ENCODE measurements around the gene WDR62. TPM values are rescaled to one million over a fixed set of nuclear protein-coding genes. Genes with fewer than 3 reads are reported as not detected.
"Not testable (repeated sequence)": the region's sequence is repeated elsewhere in the genome, so short reads cannot be mapped to it uniquely, and the experiment has no call there.

WDR62 gene
- total RNA-seq, 3 donors from 2014 or later = 1.6 to 4.1 (median 1.9) TPM

DNA sequence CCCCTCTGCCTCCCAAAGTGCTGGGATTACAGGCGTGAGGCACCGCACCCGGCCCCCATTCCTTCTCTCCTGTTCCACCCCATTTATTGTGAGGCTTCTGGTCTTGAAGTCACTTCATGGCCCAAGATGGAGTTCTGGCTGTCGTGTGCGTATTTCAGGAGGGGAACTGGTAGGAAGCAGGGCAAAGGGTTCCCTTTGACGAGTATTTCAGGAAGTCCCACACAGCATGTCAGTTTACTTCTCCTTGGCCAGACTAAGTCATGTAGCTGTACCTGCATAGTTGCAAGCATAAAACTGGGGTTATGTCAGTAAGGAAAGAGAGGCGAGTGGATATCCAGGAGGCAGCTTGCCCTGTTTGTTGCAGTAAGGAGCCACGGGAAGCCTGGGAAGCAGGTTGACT is 10.1 kb downstream of the WDR62 start:
- intact Hi-C loops (cut with DNase I, micrococcal nuclease) = no loop called here
- H3K9me3 ChIP-seq = no peaks in the 10 kb centered on the region
- no peak overlapping the region for H3K4me3 ChIP-seq
- no peak for DNase-seq
- H3K36me3 ChIP-seq (ENCODE audit: low read depth) = no peaks in the 10 kb centered on the region
- H3K4me1 ChIP-seq (ENCODE audit: low read depth) = no peaks in the 10 kb centered on the region
- TF ChIP-seq, protein P1, sequence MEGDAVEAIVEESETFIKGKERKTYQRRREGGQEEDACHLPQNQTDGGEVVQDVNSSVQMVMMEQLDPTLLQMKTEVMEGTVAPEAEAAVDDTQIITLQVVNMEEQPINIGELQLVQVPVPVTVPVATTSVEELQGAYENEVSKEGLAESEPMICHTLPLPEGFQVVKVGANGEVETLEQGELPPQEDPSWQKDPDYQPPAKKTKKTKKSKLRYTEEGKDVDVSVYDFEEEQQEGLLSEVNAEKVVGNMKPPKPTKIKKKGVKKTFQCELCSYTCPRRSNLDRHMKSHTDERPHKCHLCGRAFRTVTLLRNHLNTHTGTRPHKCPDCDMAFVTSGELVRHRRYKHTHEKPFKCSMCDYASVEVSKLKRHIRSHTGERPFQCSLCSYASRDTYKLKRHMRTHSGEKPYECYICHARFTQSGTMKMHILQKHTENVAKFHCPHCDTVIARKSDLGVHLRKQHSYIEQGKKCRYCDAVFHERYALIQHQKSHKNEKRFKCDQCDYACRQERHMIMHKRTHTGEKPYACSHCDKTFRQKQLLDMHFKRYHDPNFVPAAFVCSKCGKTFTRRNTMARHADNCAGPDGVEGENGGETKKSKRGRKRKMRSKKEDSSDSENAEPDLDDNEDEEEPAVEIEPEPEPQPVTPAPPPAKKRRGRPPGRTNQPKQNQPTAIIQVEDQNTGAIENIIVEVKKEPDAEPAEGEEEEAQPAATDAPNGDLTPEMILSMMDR (IDR thresholded peaks at IDR 0.05) = no peak
- no peak for ATAC-seq

DNA sequence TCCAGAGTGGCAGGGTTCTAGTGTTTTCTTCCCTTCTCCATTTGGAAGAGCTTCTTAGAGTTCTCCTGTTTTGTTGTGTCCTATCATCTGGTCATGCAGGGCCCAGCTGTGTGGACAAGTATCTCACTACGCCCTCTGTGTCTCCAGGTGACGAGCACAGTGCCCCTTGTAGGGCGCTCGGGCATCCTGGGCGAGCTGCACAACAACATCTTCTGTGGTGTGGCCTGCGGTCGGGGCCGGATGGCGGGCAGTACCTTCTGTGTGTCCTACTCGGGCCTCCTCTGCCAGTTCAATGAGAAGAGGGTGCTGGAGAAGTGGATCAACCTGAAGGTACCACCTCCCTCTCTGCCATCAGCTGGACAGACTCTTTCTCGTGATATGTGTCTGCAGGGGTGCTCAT is 13.0 kb downstream of the WDR62 start:
- TF ChIP-seq, protein P1 (IDR thresholded peaks at IDR 0.05) = no peak
- ATAC-seq = no peak
- Histone ChIP-seq H3K36me3 (ENCODE audit: low read depth) (no peaks in the 10 kb centered on the region), H3K9me3 (no peaks in the 10 kb centered on the region), H3K4me3 (no peak overlapping the region), H3K4me1 (ENCODE audit: low read depth) (no peaks in the 10 kb centered on the region)
- no peak for DNase-seq
- intact Hi-C loops (cut with DNase I, micrococcal nuclease) = no loop called here

DNA sequence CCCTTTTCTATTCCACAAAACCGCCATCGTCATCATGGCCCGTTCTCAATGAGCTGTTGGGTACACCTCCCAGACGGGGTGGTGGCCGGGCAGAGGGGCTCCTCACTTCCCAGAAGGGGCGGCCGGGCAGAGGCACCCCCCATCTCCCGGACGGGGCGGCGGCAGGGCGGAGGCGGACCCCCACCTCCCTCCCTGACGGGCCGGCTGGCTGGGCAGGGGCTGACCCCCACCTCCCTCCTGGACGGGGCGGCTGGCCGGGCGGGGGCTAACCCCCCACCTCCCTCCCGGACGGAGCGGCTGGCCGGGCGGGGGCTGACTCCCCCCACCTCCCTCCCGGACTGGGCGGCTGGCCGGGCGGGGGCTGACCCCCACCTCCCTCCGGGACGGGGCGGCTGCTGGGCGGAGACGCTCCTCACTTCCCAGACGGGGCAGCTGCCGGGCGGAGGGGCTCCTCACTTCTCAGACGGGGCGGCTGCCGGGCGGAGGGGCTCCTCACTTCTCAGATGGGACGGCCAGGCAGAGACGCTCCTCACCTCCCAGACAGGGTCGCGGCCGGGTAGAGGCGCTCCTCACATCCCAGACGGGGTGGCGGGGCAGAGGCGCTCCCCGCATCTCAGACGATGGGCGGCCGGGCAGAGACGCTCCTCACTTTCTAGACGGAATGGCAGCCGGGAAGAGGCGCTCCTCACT is 14.3 kb downstream of the WDR62 start:
- H3K4me3 ChIP-seq; H3K4me1 ChIP-seq (ENCODE audit: low read depth); H3K36me3 ChIP-seq (ENCODE audit: low read depth); ATAC-seq; intact Hi-C loops (cut with DNase I, micrococcal nuclease); H3K9me3 ChIP-seq; DNase-seq: not testable (repeated sequence)

DNA sequence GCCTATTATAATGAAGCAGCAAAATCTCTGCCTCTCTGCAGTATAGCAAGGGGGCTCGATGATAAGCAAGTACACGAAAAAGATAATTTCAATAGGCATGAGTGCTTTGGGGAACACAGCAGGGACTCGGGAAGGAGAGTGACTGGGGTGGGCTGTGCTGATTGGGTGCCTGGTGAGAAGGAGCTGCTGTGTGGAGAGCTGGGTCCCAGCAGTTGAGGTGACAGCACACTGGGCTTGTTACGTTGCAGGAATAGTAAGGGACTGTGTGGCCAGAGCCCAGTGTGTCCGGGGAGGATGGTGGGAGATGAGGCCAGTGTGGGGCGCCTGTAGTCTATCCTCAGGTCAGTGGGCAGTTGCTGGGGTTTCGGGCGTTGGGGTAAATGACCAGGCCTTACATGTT is 17.4 kb downstream of the WDR62 start:
- no peak for DNase-seq
- intact Hi-C loops (cut with DNase I, micrococcal nuclease) = no loop called here
- no peak for ATAC-seq
- TF ChIP-seq, protein P1 (IDR thresholded peaks at IDR 0.05) = no peak
- Histone ChIP-seq H3K4me1 (ENCODE audit: low read depth) (no peaks in the 10 kb centered on the region), H3K4me3 (no peak overlapping the region), H3K9me3 (no peaks in the 10 kb centered on the region), H3K36me3 (ENCODE audit: low read depth) (no peaks in the 10 kb centered on the region)

DNA sequence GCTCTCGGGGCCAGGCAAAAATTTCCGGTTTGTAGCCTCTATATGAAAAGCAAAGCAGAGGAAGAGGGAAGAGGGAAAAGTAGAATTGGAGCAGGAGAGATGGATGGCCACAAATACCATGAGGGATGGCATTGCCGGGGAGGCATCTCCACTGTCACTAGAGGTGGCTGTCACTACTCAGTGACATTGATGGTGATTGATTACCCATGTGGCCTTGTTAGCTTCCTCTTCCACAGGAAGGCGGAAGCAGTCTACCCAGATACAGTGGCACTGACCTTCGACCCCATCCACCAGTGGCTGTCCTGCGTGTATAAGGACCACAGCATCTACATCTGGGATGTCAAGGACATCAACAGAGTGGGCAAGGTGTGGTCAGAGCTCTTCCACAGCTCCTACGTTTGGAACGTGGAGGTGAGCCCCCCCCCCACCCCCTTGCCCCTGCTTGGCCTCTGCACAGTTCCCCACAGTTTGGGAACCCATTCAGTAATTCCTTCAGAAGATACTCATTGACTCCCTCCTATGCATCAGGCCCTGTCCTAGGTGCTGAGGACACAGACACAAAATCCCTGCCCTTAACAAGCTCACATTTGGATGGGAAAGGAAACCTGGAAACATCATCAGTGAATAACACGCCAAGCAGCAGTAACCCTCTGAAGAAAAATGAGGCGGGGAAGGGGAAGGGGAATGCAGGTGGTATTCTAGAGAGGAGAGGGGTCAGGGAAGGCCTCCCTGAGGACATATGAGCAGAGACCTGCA is 18.6 kb downstream of the WDR62 start:
- peak; percentile 37 for ATAC-seq
- DNase-seq = no peak
- TF ChIP-seq, protein P1 (IDR thresholded peaks at IDR 0.05) = no peak
- Histone ChIP-seq H3K9me3 (no peaks in the 10 kb centered on the region), H3K4me3 (no peak overlapping the region), H3K4me1 (ENCODE audit: low read depth) (no peaks in the 10 kb centered on the region), H3K36me3 (ENCODE audit: low read depth) (no peaks in the 10 kb centered on the region)
- intact Hi-C loops (cut with DNase I, micrococcal nuclease) = no loop called here

DNA sequence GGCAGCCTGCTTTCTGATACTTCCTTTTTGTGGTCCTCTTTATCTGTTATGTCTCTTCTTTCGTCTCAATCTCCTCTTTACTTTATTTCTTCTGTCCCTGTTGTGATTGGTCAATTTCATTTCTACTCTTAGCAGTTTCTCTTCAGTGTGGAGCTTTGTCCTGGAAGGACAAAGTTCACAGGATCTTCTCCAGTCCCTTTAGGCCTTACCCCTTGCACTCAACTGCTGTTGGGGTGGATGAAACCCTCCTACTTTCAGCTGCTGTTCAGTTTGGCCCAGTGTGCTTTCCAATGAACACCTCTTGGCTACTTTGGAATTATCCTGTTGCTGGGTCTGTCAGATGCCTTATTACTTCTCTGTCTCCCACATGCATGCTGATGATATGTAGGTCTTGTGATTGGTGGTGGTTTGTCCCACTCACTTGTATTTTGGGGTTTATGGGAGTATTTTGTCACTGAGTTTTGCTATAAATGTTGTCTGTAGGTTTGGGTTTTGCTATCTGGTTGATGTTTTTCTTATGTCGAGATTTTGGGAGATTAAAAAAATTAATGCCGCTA is 24.8 kb downstream of the WDR62 start:
- Histone ChIP-seq H3K4me3 (no peak overlapping the region), H3K36me3 (ENCODE audit: low read depth) (no peaks in the 10 kb centered on the region), H3K4me1 (ENCODE audit: low read depth) (no peaks in the 10 kb centered on the region), H3K9me3 (no peaks in the 10 kb centered on the region)
- ATAC-seq = no peak
- intact Hi-C loops (cut with DNase I, micrococcal nuclease) = no loop called here
- no peak for DNase-seq
- TF ChIP-seq, protein P1 (IDR thresholded peaks at IDR 0.05) = no peak

Measured in mucosa of descending colon (tissue), 3 donors.